Measurements from ENCODE around the gene LYPD6.

- no peak for TF ChIP-seq CTCF (IDR thresholded peaks at IDR 0.05; ENCODE audit: borderline replicate concordance, extremely low read depth, low read length, poor library complexity, severe bottlenecking)
- TF ChIP-seq EZH2 (IDR thresholded peaks at IDR 0.05; ENCODE audit: borderline replicate concordance, low read depth, low read length, severe bottlenecking) = no peak
These were observed 134.0 kb downstream of the LYPD6 start for GRCh38 chr2:149464396-149464795.
